Measurements from ENCODE around the gene APEH. TPM values are rescaled to one million over a fixed set of nuclear protein-coding genes. Genes with fewer than 3 reads are reported as not detected.
"Not testable (repeated sequence)": the region's sequence is repeated elsewhere in the genome, so short reads cannot be mapped to it uniquely, and the experiment has no call there.

Gene APEH
- total and polyA plus RNA-seq, 2 of the 4 experiments (the other 2 are of a cell fraction), result 89.2 to 142 TPM

DNA sequence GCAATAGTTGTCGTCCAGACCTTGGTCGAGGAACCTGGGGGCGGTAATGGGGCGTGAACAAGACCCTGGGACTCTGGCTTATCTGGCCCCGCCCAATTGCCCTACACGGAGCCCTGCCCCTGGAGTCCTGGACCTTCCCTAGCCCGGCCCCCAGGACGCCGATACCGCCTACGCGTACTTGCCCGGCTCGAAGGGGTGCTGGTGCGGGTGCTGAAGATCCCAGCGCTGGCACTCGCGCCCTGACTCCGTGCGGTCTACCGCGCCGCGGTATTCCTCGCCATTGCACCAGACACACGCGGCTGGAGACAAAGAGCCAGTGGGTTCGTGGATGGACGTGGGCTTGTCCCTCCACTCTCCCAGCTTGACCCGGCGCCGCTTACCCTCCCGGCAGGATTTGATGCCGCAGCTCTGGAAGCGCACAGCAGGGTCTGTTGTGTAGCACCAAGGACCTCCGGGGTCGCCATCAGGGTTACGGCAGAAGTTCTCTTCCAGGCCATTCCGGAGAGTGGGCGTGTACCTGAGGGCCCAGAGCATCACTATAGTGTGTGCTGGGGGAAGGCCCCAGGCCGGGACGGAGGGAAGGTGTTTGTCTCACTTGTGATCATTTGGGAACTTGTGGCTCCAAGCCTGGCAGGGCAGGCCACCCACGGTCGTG is 12.7 kb downstream of the APEH start:
- H2BK20ac ChIP-seq (ENCODE audit: low read depth, low read length), result not testable (repeated sequence)
- H3K4me2 ChIP-seq (ENCODE audit: low read depth, low read length), result peak overlapping the region; percentile 51

DNA sequence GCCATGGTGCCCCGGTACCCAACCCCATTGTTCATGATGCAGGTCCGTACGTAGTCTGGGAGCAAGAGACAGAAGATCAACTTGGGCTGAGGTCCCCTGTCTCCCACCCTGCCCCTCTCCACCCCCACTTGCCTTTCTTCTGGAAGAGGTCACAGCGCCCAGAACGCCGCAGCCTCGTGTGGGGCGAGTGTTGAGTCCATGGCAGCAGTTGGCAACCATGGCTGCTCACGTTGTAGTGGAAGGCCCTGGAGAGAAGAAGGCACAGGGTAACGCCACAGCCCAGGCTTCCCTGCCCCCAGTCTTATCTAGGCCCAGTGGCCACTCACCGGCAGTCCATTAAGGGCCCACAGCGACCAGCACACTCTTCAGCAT is 13.3 kb downstream of the APEH start:
- H3K4me2 ChIP-seq (ENCODE audit: low read depth, low read length); H3K4me3 ChIP-seq (ENCODE audit: insufficient read depth, low read depth, low read length); H2AK5ac ChIP-seq (ENCODE audit: low read depth, low read length); H2BK15ac ChIP-seq (ENCODE audit: low read depth, low read length); H3K14ac ChIP-seq (replicated peaks; ENCODE audit: low read depth, low read length); H3K23ac ChIP-seq (ENCODE audit: low read depth, low read length); BruUV-seq (replicated peaks); intact Hi-C loops (cut with micrococcal nuclease); H3K27ac ChIP-seq (ENCODE audit: insufficient read depth, low read length); H4K91ac ChIP-seq (ENCODE audit: insufficient read depth, low read depth, low read length); POLR2A ChIA-PET (ENCODE audit: unreplicated experiment); H2AK9ac ChIP-seq (replicated peaks; ENCODE audit: low read depth, low read length, poor library complexity); H2AFZ ChIP-seq (replicated peaks; ENCODE audit: low read length, poor library complexity); H3K27me3 ChIP-seq (ENCODE audit: control insufficient read depth, insufficient read depth, low read length); H3K4me1 ChIP-seq (ENCODE audit: control insufficient read depth, insufficient read depth, low read length); H3K9me3 ChIP-seq (ENCODE audit: control insufficient read depth, insufficient read depth, low read length); ATAC-seq (ENCODE audit: low read depth); H2BK5ac ChIP-seq (ENCODE audit: low read depth, low read length, poor library complexity, severe bottlenecking); H3K56ac ChIP-seq (ENCODE audit: extremely low read depth, insufficient read depth, low read length); H3K9me1 ChIP-seq (ENCODE audit: insufficient read depth, low read length); H3K9ac ChIP-seq (ENCODE audit: low read depth, low read length); H3K18ac ChIP-seq (ENCODE audit: low read depth, low read length); DNase-seq; H4K5ac ChIP-seq (ENCODE audit: low read depth, low read length); in situ Hi-C loops (cut with MboI; ENCODE audit: low sequenced_read_pairs); dilution Hi-C loops (cut with HindIII; ENCODE audit: low sequenced_read_pairs, unreplicated experiment); H2BK120ac ChIP-seq (ENCODE audit: low read depth, low read length); H4K20me1 ChIP-seq (ENCODE audit: insufficient read depth, low read length); CTCF ChIA-PET; H2BK20ac ChIP-seq (ENCODE audit: low read depth, low read length); H3K4ac ChIP-seq (ENCODE audit: low read depth, low read length): not testable (repeated sequence)
- H4K8ac ChIP-seq (ENCODE audit: low read depth in 2 of 2, low read length in 2 of 2), result peak overlapping the region in 1 of 2 experiments; percentile 78; a peak in 1 of 4 replicates
- peaks cover 0 to 23% of the 10 kb centered on the region in 2 experiments; a peak in 2 of 4 replicates for H3K79me1 ChIP-seq (ENCODE audit: low read depth in 1 of 2, low read length in 2 of 2)
- whole genome bisulfite sequencing, 2 experiments (ENCODE audit: extremely low coverage in 2 of 2, insufficient read length in 1 of 2), result no CpG with 5 or more reads among the region's 12 CpGs
- H3K36me3 ChIP-seq (ENCODE audit: control insufficient read depth, insufficient read depth, low read length), result peaks cover 19% of the 10 kb centered on the region

More for the DNA sequence above, 12.7 kb downstream of the APEH start:
- H2BK15ac ChIP-seq (ENCODE audit: low read depth, low read length); H3K23ac ChIP-seq (ENCODE audit: low read depth, low read length); H3K4ac ChIP-seq (ENCODE audit: low read depth, low read length); H3K27ac ChIP-seq (ENCODE audit: insufficient read depth, low read length); H3K27me3 ChIP-seq (ENCODE audit: control insufficient read depth, insufficient read depth, low read length); H3K9me1 ChIP-seq (ENCODE audit: insufficient read depth, low read length); H3K9ac ChIP-seq (ENCODE audit: low read depth, low read length); CTCF ChIA-PET; POLR2A ChIA-PET (ENCODE audit: unreplicated experiment); BruUV-seq (replicated peaks); H2BK5ac ChIP-seq (ENCODE audit: low read depth, low read length, poor library complexity, severe bottlenecking); H3K18ac ChIP-seq (ENCODE audit: low read depth, low read length); H4K91ac ChIP-seq (ENCODE audit: insufficient read depth, low read depth, low read length); H4K20me1 ChIP-seq (ENCODE audit: insufficient read depth, low read length); in situ Hi-C loops (cut with MboI; ENCODE audit: low sequenced_read_pairs); H2AK9ac ChIP-seq (replicated peaks; ENCODE audit: low read depth, low read length, poor library complexity); H3K56ac ChIP-seq (ENCODE audit: extremely low read depth, insufficient read depth, low read length); H2BK120ac ChIP-seq (ENCODE audit: low read depth, low read length); dilution Hi-C loops (cut with HindIII; ENCODE audit: low sequenced_read_pairs, unreplicated experiment); H3K9me3 ChIP-seq (ENCODE audit: control insufficient read depth, insufficient read depth, low read length); H2AK5ac ChIP-seq (ENCODE audit: low read depth, low read length); H3K14ac ChIP-seq (replicated peaks; ENCODE audit: low read depth, low read length); H2AFZ ChIP-seq (replicated peaks; ENCODE audit: low read length, poor library complexity); H3K4me1 ChIP-seq (ENCODE audit: control insufficient read depth, insufficient read depth, low read length); intact Hi-C loops (cut with micrococcal nuclease): not testable (repeated sequence)
- 23% methylated on average over 7 of the region's 44 CpGs; no CpG with 5 or more reads in 1 of the 2 experiments for WGBS, 2 experiments (ENCODE audit: extremely low coverage in 2 of 2, insufficient read length in 1 of 2)
- Histone ChIP-seq H4K8ac (ENCODE audit: low read depth in 2 of 2, low read length in 2 of 2) (peak overlapping the region; percentile 16 to 78; a peak in 2 of 4 replicates), H3K79me1 (ENCODE audit: low read depth in 1 of 2, low read length in 2 of 2) (peaks cover 0 to 23% of the 10 kb centered on the region in 2 experiments; a peak in 2 of 4 replicates), H3K4me3 (ENCODE audit: insufficient read depth, low read depth, low read length) (peak overlapping the region; percentile 25; the same call in 1 of the 2 replicates), H3K36me3 (ENCODE audit: control insufficient read depth, insufficient read depth, low read length) (peaks cover 23% of the 10 kb centered on the region), H4K5ac (ENCODE audit: low read depth, low read length) (peak overlapping the region; percentile 9; the same call in 1 of the 2 replicates)
- peak; percentile 11 for DNase-seq
- ATAC-seq (ENCODE audit: low read depth), result peak; percentile 48
